GM06990 (cell line): ENCODE measurements around the gene MORC3.
"Not testable (repeated sequence)": the region's sequence is repeated elsewhere in the genome, so short reads cannot be mapped to it uniquely, and the experiment has no call there.

Source experiments
- DNase-seq: peaks from one replicate; pipeline ENCODE4 v3.0.0-alpha.2; 2011; ENCODE audit not compliant: insufficient read length; ENCODE audit errors: extremely low read depth
- H3K27me3 ChIP-seq: replicated peaks from 2 replicates; pipeline ENCODE4 v1.6.0; 2011; ENCODE audit warnings: low read length; ENCODE audit not compliant: control insufficient read depth, insufficient read depth
- H3K36me3 ChIP-seq: 2 replicates; pipeline ENCODE4 v1.5.1; 2011; ENCODE audit warnings: low read length; ENCODE audit not compliant: control insufficient read depth, insufficient read depth
- H3K4me3 ChIP-seq: replicated peaks from 2 replicates; pipeline ENCODE4 v1.5.1; 2011; ENCODE audit warnings: low read depth, mild to moderate bottlenecking, control low read depth, low read length
- CTCF ChIP-seq: IDR thresholded peaks from 2 replicates; pipeline ENCODE4 v1.5.1; 2011; ENCODE audit warnings: low read length, control low read depth, mild to moderate bottlenecking, inconsistent platforms; ENCODE audit not compliant: insufficient read depth, poor library complexity, severe bottlenecking

MORC3 gene

GRCh38 chr21:36388835-36389234, 68.8 kb downstream of the MORC3 start:
- Histone ChIP-seq H3K27me3 (no peaks in the 10 kb centered on the region), H3K36me3 (no peaks in the 10 kb centered on the region; the same call in none of the 2 replicates), H3K4me3 (no peak overlapping the region)
- TF ChIP-seq CTCF: no peak
- peak; percentile 21 for DNase-seq

GRCh38 chr21:36391649-36392048, 71.7 kb downstream of the MORC3 start:
- H3K36me3 ChIP-seq, DNase-seq, H3K4me3 ChIP-seq, H3K27me3 ChIP-seq: not testable (repeated sequence)

GRCh38 chr21:36395353-36396111, 75.5 kb downstream of the MORC3 start:
- Histone ChIP-seq H3K36me3 (peaks cover 2% of the 10 kb centered on the region), H3K27me3 (no peaks in the 10 kb centered on the region), H3K4me3 (no peak overlapping the region)
- DNase-seq: no peak
- no peak for TF ChIP-seq CTCF

GRCh38 chr21:36396325-36396724, 76.3 kb downstream of the MORC3 start:
- TF ChIP-seq CTCF: no peak
- no peak for DNase-seq
- no peak overlapping the region for H3K4me3 ChIP-seq
- peaks cover 2% of the 10 kb centered on the region for H3K36me3 ChIP-seq
- H3K27me3 ChIP-seq: no peaks in the 10 kb centered on the region

- Histone ChIP-seq H3K27me3 (no peaks in the 10 kb centered on the region), H3K4me3 (no peak overlapping the region), H3K36me3 (peaks cover 2% of the 10 kb centered on the region)
- no peak for DNase-seq
- TF ChIP-seq CTCF: no peak
These were observed 77.0 kb downstream of the MORC3 start for GRCh38 chr21:36396971-36397370.

- Histone ChIP-seq H3K4me3 (no peak overlapping the region), H3K36me3 (peaks cover 2% of the 10 kb centered on the region), H3K27me3 (no peaks in the 10 kb centered on the region)
- DNase-seq: no peak
- no peak for TF ChIP-seq CTCF
These were observed 77.6 kb downstream of the MORC3 start for GRCh38 chr21:36397606-36398005.

- not testable (repeated sequence) for H3K36me3 ChIP-seq, H3K27me3 ChIP-seq, DNase-seq, H3K4me3 ChIP-seq
These were observed 79.7 kb downstream of the MORC3 start for GRCh38 chr21:36399736-36400135.
